HepG2 (cell line): ENCODE results near the gene SULT4A1. TPM values are rescaled to one million over a fixed set of nuclear protein-coding genes. Genes with fewer than 3 reads are reported as not detected.

Source experiments
- ELF3 ChIP-seq: IDR thresholded peaks from 2 replicates; pipeline ENCODE4 v1.6.1; 2016; ENCODE audit warnings: missing genetic modification reagents, missing compliant biosample characterization
- FOXP4 ChIP-seq: sonication (generic); formaldehyde crosslinking; IDR thresholded peaks from 2 replicates; pipeline ENCODE4 v1.4.0; 2020; ENCODE audit warnings: missing genetic modification reagents
- HNF4G ChIP-seq, 2 experiments: sonication (generic) in 1 of 2; formaldehyde crosslinking in 1 of 2; IDR thresholded peaks; 2 replicates each; pipeline versions ENCODE4 v1.4.0 to v1.6.1; 2011 to 2020; ENCODE audit warnings: borderline replicate concordance in 2 of 2, low read depth in 2 of 2, mild to moderate bottlenecking in 2 of 2, low read length in 1 of 2, missing genetic modification reagents in 1 of 2, moderate library complexity in 1 of 2
- NKX3-1 ChIP-seq: sonication (generic); formaldehyde crosslinking; IDR thresholded peaks from 2 replicates; pipeline ENCODE4 v1.5.0; 2020; ENCODE audit warnings: missing genetic modification reagents
- PRDM4 ChIP-seq: sonication (generic); formaldehyde crosslinking; IDR thresholded peaks from 2 replicates; pipeline ENCODE4 v1.9.0; 2021; ENCODE audit warnings: missing genetic modification reagents, borderline replicate concordance
- REST ChIP-seq, 2 experiments: IDR thresholded peaks; 2 replicates each; pipeline ENCODE4 v1.6.1; 2011 to 2012; ENCODE audit warnings: low read length in 2 of 2, borderline replicate concordance in 1 of 2, low read depth in 1 of 2, mild to moderate bottlenecking in 1 of 2, moderate library complexity in 1 of 2
- SAFB2 ChIP-seq: sonication (generic); formaldehyde crosslinking; IDR thresholded peaks from 2 replicates; pipeline ENCODE4 v1.5.1; 2020; ENCODE audit warnings: missing genetic modification reagents, low read depth, mild to moderate bottlenecking, borderline replicate concordance
- SOX13 ChIP-seq, 3 experiments: fragments of 450-650 bp in 1 of 3; sonication (generic) in 1 of 3; formaldehyde crosslinking in 1 of 3; IDR thresholded peaks in 2 of 3; conservative IDR thresholded peaks in 1 of 3; 2 replicates each; pipeline versions ENCODE4 v1.5.0 to v1.6.1; 2016 to 2020; ENCODE audit warnings: antibody characterized with exemption in 1 of 3, mild to moderate bottlenecking in 1 of 3, missing compliant biosample characterization in 1 of 3, missing genetic modification reagents in 1 of 3, moderate library complexity in 1 of 3
- ZBTB2 ChIP-seq: sonication (generic); formaldehyde crosslinking; IDR thresholded peaks from 2 replicates; pipeline ENCODE4 v1.8.0; 2022; ENCODE audit warnings: low read depth, missing genetic modification reagents
- ZFP36L2 ChIP-seq: sonication (generic); formaldehyde crosslinking; IDR thresholded peaks from 2 replicates; pipeline ENCODE4 v1.4.0; 2020; ENCODE audit warnings: missing genetic modification reagents
- ZNF256 ChIP-seq: sonication (generic); formaldehyde crosslinking; conservative IDR thresholded peaks from 2 replicates; pipeline ENCODE4 v1.4.0; 2020; ENCODE audit warnings: missing genetic modification reagents
- ZNF747 ChIP-seq: sonication (generic); formaldehyde crosslinking; IDR thresholded peaks from 2 replicates; pipeline ENCODE4 v1.8.1; 2023; ENCODE audit warnings: missing genetic modification reagents, mild to moderate bottlenecking, borderline replicate concordance
- ZNF766 ChIP-seq: sonication (generic); formaldehyde crosslinking; IDR thresholded peaks from 2 replicates; pipeline ENCODE4 v1.5.0; 2020; ENCODE audit warnings: missing genetic modification reagents, borderline replicate concordance
- polyA plus RNA-seq, 8 experiments: library from polyadenylated mRNA; depleted of rRNA in 3 of 8; stranded (reverse) in 7 of 8; unstranded in 1 of 8; fragments of >200 nt; fragmentation: Illumina TruSeq in 4 of 8; extraction: Trizol in 4 of 8; gene quantifications; 2 replicates each; pipeline versions ENCODE4 v1.2.1 to v1.2.3, GENCODE V29; 2011 to 2016; ENCODE audit warnings: low read depth in 4 of 8, missing spikeins in 1 of 8, mixed read lengths in 1 of 8; ENCODE audit not compliant: insufficient read depth in 1 of 8
- total RNA-seq, 5 experiments: library from RNA; depleted of rRNA; stranded (reverse); fragments of >200 nt; fragmentation: Illumina TruSeq; extraction: Trizol; gene quantifications; 2 replicates each; pipeline ENCODE4 v1.2.3, GENCODE V29; 2016; ENCODE audit warnings: low read depth in 1 of 5
- TF ChIP-seq, protein P1 (sequence below): sonication (generic); formaldehyde crosslinking; IDR thresholded peaks from 2 replicates; pipeline ENCODE4 v1.5.0; 2020; ENCODE audit warnings: mild to moderate bottlenecking, missing genetic modification reagents

Gene SULT4A1
- total and polyA plus RNA-seq, 2 of the 13 experiments (the other 11 are each of a cell fraction or from before 2014, with no cell fraction given), result not detected

DNA sequence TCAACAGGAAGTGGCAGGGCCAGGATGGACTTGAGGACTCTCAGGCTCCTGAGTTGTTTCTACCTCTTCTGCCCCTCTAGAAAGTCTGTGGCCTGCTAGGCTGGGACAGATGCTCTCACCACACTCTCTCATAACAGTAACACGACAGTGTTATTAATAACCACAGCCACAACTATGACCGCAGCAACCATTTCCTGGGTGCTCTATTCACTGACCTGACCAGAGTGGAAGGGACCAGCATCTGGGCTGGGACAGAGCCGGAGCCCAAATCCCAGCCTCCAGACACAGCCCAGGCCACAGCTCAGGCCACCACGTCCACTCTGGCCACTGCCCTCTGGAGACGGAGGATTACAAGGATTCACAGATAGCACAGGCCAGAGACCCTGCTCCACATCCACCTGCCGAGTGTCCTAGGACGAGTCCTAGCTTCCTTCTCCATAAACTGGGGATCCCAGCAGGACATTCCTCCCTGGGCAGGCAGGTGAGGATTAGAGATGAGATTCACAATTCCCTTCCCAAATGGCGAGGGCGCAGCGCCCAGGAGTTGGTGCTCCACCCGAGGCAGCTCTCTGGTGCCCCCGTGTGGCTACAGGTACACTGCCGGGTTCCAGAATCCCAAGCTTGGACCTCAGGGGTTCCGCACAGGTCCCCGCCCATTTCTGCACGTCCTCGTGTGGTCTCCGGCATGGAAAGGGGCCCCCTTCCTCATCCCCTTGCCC lies 22.4 kb upstream of the SULT4A1 start (continued):
- TF ChIP-seq ZFP36L2 (CRISPR knock-in tag), result no peak
- TF ChIP-seq ELF3 (CRISPR knock-in tag), result no peak
- no peak for TF ChIP-seq FOXP4 (CRISPR knock-in tag)
- TF ChIP-seq, protein P1, sequence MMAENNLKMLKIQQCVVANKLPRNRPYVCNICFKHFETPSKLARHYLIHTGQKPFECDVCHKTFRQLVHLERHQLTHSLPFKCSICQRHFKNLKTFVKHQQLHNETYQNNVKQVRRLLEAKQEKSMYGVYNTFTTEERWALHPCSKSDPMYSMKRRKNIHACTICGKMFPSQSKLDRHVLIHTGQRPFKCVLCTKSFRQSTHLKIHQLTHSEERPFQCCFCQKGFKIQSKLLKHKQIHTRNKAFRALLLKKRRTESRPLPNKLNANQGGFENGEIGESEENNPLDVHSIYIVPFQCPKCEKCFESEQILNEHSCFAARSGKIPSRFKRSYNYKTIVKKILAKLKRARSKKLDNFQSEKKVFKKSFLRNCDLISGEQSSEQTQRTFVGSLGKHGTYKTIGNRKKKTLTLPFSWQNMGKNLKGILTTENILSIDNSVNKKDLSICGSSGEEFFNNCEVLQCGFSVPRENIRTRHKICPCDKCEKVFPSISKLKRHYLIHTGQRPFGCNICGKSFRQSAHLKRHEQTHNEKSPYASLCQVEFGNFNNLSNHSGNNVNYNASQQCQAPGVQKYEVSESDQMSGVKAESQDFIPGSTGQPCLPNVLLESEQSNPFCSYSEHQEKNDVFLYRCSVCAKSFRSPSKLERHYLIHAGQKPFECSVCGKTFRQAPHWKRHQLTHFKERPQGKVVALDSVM (CRISPR knock-in tag), result no peak
- no peak for TF ChIP-seq ZNF766 (CRISPR knock-in tag)
- TF ChIP-seq REST (IDR thresholded peaks at IDR 0.05; ENCODE audit: borderline replicate concordance in 1 of 2, low read depth in 1 of 2, low read length in 2 of 2), result no peak
- TF ChIP-seq SAFB2 (CRISPR knock-in tag), result no peak
- no peak for TF ChIP-seq ZNF747
- no peak for TF ChIP-seq ZNF256 (CRISPR knock-in tag)
- TF ChIP-seq PRDM4 (CRISPR knock-in tag), result no peak
- no peak for TF ChIP-seq NKX3-1
- TF ChIP-seq ZBTB2, result no peak
- TF ChIP-seq SOX13 (IDR thresholded peaks at IDR 0.05), result no peak
- TF ChIP-seq SOX13 (CRISPR knock-in tag; conservative IDR thresholded peaks at IDR 0.05 in 1 of 2, IDR thresholded peaks at IDR 0.05 in 1 of 2), result no peak
- TF ChIP-seq HNF4G (IDR thresholded peaks at IDR 0.05; ENCODE audit: borderline replicate concordance, low read depth, low read length), result no peak
- no peak for TF ChIP-seq HNF4G (CRISPR knock-in tag; IDR thresholded peaks at IDR 0.05; ENCODE audit: borderline replicate concordance, low read depth)
